HuH-7 (cell line): ENCODE data around the gene SP3.

Experiments
- DNase-seq: peaks from one replicate; pipeline ENCODE4 v3.0.0; 2011; ENCODE audit warnings: low spot score

SP3 gene

DNA sequence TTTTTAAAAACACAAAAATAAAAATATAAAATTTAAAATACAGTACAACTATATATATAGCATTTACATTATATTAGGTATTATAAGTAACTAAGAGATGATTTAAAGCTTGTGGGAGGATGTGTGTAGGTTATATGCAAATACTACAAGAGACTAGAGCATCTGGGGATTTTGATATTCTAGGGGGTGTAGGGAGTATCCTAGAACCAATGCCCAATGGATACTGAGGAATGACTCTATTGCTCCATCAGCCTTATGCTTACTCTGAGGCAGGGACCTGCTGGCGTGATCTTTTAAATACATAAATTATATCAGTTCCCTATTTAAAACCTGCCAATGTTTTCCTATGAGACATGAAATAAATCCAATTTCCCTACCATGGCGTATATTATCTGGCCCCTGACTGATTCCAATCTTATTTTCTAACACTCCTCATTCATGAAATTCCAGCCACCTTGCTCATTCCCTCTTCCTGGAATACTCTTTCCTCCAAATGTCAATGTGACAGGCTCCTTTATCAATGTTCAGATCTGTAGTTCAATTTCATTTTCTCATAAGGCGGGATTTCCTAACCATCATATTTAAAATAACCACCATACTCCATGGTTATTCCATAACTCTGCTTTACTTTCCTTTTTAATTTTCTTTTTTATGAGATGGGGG lies 22.2 kb downstream of the SP3 start:
- no peak for DNase-seq

DNA sequence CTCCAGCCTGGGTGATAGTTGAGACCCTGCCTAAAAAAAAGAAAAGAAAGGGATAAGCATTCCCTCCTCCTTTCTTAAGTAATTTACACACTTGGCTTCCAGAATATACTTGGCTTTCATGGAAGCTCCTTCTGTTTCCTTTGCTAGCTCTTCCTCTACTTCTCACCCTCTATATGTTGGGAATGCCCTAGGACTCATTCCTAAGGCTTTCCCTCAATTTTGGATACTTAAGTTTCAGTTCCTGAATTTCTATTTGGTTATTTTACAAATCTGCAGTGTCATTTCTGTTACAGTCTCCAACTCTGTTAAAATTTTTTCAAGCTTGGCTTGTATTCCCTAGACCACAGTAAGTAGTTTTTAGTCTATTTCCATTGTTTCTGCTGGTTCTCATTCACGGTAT lies 23.6 kb downstream of the SP3 start:
- DNase-seq, result no peak

DNA sequence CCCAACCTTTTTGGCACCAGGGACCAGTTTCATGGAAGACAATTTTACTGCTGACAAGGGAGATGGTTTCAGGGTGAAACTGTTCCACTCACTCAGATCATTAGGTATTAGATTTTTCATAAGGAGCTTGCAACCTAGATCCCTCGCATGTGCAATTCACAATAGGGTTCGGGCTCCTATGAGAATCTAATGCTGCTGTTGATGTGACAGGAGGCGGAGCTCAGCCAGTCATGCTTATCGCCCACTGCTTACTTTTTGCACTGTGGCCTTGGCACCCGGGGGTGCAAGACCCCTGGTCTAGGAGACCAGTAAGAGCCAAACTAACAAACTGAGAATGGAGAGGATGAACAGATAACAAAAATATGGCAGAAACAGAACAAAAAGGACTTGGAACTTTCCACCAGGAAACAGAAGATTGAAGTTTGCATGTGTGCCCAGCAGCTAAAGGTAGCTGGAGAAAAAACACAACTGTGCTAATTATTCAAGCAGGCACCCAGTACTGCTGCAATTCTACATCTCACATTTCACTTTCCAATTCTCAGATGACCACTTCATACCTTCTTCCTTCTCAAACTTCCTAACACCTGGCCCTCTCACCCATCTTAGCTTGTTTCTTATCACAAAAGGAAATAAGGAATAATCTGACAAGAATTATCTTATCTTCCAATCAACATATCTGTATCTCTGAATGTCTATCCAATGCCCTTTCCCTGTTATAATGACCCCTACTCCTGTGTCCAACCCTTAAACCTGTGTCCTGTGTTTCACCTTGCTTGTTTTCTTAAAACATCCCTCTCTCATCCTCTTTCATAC lies 24.8 kb downstream of the SP3 start:
- no peak for DNase-seq

DNA sequence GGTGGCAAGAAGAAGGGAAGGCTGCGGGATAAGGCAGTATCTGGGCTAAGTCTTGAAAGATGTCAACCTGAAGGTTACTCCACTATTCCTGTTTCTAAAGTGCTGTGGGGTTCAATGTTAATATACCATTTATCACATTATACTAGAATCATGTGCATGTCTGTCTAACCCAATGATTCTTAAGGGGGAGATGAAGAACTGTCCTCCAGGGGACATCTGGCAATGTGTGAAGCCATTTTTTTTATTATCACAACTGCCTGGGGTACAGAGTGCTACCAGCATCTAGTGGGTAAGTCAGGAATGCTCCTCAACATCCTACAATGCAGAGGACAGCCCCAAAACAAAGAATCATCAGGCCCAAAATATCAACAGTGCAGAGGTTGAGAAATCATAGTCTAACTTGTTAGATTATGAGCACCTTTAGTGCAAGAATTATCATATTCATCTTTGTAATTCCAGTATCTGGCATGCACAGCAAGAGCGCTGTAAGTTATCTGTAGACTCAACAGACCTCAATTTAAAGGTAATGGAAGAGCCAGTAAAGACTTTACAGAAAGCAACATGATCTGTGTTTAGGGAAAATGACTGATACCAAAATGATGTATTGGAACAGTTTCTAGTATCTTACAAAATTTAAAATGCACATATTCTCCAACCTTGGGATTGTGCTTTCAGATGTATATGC lies 26.3 kb downstream of the SP3 start:
- DNase-seq, result no peak

DNA sequence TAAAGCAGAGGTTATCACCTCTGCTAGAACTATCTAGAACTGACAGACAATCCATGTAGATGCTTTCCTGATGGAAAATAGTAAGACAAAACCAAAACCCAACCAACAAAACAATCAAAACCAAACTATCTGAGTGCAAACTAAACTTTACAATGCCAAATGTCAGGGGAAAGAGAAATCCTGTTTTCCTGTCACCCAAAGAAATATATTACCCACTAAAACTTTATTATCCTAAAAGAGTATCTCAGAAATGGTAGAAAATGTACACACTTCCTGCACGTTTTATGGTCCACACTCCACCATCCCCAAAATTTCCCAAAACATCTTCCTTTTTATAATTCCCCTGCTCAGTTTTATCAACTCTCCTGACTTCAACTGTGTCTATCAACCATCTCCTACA lies 29.9 kb downstream of the SP3 start:
- DNase-seq, result no peak

DNA sequence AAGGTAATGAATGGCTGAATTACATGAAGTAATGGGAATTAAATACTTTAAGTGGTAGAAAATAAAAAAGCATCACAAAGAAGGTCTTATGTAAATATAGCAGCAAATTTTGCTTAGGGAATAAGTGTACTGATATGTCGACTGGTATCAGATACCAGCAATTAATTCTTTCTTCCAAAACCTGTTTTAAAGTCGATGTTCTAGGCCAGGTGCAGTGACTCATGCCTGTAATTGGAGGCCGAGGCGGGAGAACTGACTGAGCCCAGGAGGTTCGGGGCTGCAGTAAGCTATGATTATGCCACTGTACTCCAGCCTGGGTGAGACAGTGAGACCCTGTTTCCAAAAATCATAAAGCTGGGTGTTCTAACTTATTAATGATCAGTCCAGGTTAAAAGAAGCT lies 30.3 kb downstream of the SP3 start:
- DNase-seq, result no peak

DNA sequence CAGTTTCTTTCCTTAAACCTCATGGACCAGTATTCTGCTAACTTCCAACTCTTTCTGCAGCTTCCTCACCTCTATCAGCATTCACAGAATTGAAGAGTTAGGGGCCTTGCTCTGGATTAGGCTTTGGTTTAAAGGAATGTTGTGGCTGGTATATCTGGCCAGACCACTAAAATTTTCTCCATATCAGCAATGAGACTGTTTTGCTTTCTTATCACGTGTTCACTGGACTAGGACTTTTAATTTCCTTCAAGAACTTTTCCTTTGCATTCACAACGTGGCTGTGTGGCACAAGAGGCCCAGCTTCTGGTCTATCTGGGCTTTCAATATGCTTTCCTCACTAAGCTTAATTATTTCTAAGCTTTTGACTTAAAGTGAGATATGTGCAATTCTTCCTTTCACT lies 33.4 kb downstream of the SP3 start:
- no peak for DNase-seq

DNA sequence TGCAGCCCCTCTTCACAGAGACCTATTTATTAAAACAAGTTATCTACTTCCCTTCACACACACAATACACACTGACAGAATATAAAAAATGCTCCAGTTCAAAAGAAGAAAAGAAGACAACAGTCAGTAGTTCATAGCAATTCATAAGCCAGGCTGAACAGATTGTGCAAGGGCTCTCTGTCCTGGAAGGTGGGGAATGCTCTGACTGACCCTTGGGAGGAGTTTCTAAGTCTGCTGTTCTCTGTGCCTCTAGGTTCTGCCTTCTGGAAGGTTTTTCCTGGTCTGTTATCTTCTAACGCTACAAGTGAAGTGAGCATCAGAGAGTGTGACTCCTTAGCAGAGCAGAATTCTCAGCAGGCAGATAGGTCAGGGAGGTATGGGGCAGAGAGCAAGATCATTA lies 35.7 kb downstream of the SP3 start:
- DNase-seq, result no peak

DNA sequence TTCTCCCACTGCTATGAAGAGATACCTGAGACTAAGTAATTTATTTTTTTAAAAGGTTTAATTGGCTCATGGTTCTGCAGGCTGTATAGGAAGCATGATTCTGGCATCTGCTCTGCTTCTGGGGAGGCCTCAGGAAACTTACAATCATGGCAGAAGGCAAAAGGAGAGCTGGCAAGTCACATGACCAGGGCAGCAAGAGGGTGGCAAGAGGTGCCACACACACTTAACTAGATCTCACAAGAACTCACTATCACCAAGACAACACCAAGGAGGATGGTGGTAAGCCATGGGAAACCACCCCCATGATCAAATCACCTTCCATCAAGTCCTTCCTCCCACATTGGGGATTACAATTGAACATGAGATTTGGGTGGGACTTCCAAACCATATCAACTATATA lies 38.3 kb downstream of the SP3 start:
- no peak for DNase-seq

DNA sequence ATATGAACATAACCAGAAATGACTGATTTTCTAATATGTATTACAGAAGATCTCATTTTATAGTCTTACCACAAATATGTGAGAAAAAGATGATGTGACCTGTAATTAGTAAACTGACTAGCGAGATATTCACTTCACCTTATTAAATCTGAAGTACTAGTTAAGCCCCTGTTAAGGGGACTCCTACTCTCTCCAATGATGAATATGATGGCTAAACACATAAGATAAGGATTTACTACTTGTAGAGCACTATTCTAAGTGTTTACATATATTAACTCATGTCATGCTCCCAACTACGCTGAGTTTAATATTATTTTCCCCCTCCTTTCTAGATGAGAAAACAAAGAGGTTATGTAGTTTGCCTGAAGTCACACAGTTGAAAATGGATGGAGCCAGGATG lies 40.9 kb downstream of the SP3 start:
- DNase-seq, result no peak

DNA sequence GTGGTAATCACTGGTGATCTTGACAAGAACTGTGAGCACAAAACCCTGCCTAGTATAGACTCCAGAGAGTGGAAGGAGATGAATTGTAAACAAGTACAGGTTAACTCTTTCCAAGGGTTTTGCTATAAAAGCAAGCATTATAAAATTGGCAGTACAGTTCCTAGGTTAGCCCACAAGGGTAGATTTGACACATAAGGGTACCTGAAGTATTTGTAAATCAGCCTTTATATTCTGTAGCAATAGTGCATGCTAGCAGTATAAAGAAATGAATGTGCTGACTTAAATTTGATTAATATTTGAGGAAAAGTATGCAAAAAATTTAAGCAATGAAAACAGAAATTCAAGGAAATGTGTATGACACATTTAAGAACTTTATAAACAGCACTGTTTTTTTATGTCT lies 42.4 kb downstream of the SP3 start:
- DNase-seq, result no peak

DNA sequence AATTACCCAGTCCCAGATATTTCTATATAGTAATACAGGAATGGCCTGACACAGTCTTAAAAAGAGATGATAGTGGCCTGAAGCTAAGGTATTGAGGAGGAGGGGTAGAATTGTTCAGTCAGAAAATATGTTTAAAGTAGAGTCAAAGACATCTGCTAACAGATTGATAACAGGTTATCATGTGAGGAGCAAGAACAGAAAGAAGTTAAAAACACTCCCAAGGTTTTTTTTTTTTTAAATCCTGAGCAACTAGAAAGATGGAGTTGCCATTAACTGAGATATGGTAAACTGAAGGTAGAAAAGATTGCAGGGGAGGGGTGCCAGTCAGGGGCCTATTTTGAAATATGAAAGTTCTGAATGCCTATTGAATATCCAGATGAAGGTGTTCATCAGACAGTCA lies 43.1 kb downstream of the SP3 start:
- DNase-seq, result no peak

DNA sequence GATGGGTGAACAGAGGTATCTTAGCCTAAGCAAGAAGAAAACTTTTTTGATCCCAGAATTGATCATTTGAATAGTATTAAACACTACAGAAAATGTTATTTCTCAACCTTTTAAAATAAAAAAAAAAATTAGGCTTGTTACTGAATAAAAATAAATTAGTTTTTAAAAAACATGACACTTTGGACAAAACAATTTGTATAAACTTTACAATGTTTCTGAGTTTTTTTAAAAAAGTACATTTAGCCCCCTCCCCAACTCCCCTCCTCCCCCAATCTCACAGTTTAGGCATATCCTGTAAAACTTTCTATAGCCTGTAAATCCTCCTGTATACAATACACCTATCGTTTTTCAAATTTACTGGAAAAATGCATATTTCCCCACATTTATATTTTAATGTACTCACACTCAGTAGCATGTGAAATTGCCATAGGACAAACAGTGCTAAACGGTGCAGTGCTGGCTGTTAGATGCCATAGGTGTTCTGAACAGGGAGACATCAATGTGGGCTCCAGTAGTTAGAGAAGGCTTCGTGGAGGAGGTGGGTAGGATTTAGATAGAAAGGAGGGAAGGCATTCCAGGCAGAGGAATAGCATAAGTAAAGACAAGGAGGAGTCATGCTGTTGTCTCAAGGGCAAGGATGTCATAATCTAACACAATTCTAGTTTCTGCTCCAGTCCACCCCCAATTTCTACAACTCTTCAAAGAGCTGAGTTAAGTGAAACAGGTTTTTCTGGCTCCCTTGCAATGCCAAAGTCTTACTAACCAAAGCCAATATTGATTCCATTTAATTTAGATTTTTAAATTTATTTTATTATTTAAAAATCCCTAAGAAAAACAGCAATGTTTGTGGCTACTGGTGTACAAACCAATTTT lies 50.9 kb downstream of the SP3 start:
- no peak for DNase-seq

DNA sequence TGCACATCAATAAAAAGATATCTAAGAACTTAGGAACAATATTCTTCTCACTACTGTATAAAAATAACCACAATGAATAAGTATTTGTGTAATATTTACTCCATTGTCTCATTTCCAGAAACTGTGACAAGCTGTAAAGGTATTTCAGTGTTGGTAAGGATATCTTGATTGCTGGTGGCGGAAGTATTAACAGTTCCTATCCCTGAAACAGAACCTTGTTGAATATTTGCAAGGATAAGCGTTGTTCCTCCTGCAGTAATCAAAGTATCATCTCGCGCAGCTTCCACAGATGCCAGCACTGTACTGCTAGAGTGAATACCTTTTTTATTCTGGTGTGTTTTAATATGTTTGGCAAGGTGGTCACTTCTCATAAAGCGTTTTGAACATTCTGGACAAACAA lies 55.3 kb downstream of the SP3 start:
- no peak for DNase-seq

DNA sequence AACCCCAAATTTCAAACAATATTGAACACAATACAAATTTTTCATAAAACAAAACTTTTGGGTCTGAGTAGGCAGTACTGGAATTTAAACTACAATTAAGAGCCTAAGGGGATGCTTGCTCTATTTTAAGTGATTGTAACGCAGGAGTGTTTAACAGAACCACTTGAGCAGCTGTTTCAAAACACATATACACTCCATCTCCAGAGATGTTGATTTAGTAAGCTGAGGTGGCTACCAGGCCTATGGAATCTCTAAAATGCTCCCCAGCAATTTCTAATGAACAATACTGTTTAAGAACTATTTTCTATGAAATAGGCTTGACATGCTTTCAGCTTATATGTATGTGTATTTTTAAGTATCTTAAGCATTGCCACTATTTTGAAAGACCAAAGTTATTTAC lies 58.5 kb downstream of the SP3 start:
- no peak for DNase-seq

DNA sequence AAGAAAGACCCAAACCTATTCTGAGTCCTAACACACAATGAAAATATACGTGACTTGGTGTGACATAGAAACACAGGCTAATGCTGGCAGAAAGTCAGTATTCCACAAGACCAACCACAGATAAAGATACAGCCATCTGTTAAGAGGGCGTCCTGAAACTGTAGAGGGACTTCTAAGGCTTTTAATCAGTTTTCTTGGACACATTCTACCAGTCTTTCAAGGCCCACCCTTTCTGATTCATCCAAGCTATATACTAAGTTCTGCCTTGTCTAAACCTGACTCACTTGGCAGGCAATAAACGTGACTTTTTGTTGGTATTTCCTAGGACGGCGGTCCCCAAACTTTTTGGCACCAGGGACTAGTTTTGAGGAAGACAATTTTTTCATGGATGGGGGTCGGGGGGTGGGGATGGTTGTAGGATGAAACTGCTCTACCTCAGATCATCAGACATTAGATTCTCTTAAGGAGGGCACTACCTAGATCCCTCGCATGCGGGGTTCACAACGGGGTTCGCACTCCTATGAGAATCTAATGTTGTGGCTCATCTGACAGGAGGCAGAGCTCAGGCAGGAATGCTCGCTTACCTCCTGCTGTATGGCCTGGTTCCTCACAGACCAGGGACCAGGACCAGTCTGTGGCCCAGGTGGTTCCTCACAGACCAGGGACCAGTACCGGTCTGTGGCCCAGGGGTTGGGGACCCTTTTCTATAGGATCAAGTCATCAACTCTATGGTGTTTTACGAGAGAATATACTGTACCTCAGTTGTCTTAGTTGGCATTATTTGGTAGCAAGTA lies 61.4 kb downstream of the SP3 start:
- no peak for DNase-seq

DNA sequence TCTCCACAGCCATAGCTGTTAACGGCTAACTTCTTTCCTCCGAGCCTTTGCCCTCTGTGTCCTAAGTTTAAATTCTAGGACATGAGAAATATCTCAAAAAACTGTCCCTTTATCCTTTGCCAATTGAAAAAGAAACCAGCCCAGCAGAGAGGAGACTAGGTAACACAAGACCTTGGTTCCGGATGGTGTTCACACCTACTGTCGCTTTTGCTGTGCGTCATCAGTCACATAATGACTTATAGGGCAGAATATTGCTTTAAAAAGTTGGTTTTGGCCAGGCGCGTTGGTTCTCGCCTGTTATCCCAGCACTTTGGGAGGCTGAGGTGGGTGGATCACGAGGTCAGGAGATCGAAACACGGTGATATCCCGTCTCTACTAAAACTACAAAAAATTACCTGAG lies 66.2 kb downstream of the SP3 start:
- no peak for DNase-seq

DNA sequence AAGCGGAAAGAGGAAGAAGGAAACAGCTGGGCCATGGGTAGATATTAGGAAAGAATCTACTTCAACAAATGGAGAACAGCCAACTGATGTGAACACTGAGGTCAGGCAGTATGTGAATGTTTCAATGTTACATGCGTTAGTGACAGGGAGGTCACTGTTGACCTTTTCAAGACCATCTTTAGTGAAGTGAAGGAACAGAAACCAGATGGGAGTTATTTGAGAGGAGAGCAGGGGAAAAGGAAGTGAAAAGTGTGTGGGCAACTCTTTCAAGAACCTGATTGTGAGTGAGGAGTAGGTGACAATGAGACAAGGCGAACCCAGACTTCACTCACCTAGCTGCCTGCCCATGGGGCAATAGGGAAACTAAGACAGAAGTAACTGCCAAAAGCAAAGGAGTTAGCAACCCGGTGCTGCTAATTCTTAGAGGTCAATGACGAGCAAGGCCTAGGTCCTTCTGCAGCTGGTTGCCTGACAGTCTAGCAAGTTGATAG lies 67.0 kb downstream of the SP3 start:
- no peak for DNase-seq

DNA sequence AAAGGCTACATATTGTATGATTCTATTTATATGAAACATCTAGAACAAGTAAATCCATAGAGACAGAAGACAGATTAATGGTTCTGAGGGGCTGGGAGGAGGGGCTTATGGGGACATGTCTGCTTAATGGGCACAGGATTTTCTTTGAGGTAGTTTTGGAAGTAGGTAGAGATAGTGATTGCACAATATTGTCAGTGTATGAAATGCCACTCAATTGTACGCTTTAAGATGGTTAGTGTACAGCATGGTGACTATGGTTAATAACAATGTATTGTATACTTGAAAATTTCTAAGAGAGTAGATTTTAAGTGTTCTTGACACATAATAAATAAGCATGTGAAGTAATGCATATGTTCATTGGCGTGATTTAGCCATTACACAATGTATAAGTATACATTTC lies 68.4 kb downstream of the SP3 start:
- DNase-seq, result no peak

DNA sequence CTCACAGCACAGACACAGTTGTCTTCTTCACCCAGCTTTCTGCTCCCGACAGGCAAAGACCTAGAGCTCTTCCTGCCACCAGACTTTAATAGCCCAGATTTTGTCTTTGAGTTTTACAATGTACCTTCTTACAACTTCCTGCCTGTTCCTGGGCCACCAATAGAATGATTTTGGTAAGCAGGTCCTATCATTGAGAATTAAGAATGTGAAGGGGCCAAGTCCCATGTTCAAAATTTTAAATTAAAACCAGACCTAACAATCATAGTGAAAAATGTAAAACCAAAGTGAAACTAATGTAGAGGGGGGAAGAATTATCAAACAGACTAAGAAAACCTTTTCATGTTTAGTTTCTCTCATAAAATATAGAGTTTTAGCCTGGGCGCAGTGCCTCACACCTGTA lies 72.8 kb downstream of the SP3 start:
- DNase-seq, result no peak

DNA sequence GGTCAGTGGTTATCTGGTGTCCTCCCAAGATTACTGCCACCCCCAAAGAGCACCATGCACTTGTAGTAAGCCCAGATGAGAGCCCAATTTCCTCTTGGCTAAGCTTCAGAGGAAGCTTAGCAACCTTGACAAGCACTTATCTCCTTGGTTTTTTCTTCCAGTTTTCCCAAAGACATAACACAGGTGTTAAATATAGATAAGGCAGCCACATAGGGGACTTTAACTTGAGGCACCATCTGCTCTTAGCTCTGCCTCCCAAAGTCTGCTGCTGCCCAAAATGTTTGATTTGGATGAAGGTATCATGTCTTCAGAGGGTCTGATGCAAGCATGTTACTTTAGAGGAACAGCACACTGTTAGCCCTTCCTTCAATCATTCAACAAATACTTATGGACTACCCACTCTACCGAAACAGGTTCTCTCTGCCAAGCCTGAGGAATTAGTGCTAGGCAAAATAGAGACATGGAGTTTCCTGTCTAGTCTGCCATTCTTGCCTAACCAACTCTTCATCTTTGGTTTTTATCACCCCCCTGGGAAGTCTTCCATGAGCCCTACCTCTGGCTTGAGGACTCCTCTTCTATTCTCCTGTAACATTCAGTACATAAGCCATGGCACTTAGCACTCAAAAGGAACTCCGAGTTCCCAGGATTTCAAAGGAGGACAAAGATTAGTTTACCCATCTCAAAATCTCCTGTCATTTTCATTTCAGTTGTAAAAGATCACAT lies 73.7 kb downstream of the SP3 start:
- DNase-seq, result no peak
